Vein endothelial cell (primary cell): ENCODE data around the gene C1orf115. TPM values are rescaled to one million over a fixed set of nuclear protein-coding genes. Genes with fewer than 3 reads are reported as not detected.

Experiments
- total RNA-seq: library from RNA; depleted of rRNA; stranded (reverse); fragments of >200 nt; gene quantifications from 2 replicates; pipeline ENCODE4 v1.2.3, GENCODE V29; 2012

The C1orf115 gene
- total RNA-seq = 28.2 and 30.4 TPM in 2 replicates

DNA sequence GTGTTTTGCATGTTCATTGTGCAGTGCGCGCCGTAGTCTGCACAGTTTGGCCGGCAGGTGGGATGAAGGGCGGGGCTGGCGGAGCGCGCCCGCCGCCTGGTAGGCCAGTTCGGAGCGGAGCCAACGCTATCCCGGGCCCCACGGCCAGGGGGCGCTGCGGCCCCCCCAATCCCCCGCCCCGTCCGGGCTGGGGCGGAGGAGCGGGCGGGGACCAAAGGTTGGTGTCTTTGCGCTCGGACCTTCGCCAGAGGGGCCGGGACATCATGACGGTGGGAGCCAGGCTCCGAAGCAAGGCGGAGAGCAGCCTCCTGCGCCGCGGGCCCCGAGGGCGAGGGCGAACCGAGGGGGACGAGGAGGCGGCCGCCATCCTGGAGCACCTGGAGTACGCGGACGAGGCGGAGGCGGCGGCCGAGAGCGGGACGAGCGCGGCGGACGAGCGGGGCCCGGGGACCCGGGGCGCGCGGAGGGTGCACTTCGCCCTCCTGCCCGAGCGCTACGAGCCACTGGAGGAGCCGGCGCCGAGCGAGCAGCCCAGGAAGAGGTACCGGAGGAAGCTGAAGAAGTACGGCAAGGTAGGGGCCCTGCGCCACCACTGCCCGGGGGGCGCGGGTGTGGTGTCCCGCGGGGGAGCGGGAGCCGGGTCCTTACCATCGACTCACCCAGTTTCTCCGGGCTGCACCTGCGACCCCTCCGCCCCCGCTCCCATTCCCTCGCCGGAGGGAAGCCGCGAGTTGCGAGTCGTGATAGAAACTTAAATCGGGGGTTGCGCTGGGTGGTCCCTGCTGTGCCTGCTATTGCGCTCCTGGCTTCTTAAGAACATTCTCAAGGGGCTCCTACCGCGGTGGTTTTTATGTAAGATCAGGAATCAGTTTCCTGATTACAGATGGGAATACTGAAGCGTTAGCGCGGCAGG, at the start of gene C1orf115:
Gene C1orf115 (plus strand): TSS at position 224 of the 913 bp plus-strand sequence. CDS start 40 bp downstream, at position 264.

GRCh38 chr1:220748089-220748934, 58.1 kb downstream of the C1orf115 start, which contains the start of gene MTARC2:
MTARC2 (plus strand) TSS chr1:220748322; CDS start chr1:220748532, 210 bp downstream.

Other genes with a start within 250 kb of the C1orf115 start
- 1.7 and 2.3 TPM in 2 replicates for gene MARK1, start 162.2 kb upstream of the C1orf115 start, total RNA-seq
- gene MTARC2, start 58.0 kb downstream of the C1orf115 start, total RNA-seq = 8.7 and 14.7 TPM in 2 replicates
- gene MTARC1, start 96.5 kb downstream of the C1orf115 start, total RNA-seq = 0.98 and 1.1 TPM in 2 replicates
- gene HLX, start 189.1 kb downstream of the C1orf115 start, total RNA-seq = 8.5 and 15.0 TPM in 2 replicates